ENCODE measurements around the gene ZFP69B. TPM values are rescaled to one million over a fixed set of nuclear protein-coding genes. Genes with fewer than 3 reads are reported as not detected.

Gene ZFP69B
- total and polyA plus RNA-seq, 2 experiments from 2014 or later, result 5.2 to 10.8 TPM

DNA sequence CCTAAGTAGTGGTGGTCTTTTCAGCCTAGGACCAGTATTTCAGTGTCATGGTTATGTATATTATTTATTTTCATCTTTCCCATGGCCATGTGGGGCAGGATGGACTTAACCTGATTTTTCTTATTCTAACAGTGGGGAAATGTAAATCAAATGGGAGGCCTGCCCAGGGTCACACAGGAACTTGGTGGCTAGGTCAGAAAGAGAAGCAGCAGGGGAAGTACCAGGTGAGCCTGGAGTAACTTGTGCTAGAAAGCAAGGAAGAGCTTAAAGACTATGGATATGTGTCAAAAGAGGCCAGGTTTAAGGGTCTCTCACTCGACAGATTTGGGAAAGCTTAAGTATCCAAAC, 936 bp downstream of the ZFP69B start:
- Mint-ChIP-seq H3K36me3 (ENCODE audit: low read depth) (peaks cover 57% of the 10 kb centered on the region), H3K27me3 (ENCODE audit: insufficient read depth, low read depth, poor library complexity) (peaks cover 10% of the 10 kb centered on the region), H3K4me1 (peaks cover 16% of the 10 kb centered on the region), H3K4me3 (peak overlapping the region; percentile 83), H3K27ac (peak overlapping the region; percentile 76; the same call in 1 of the 2 replicates), H3K9me3 (peaks cover 55% of the 10 kb centered on the region)
- peaks cover 36% of the 10 kb centered on the region for H3K79me2 ChIP-seq (replicated peaks; ENCODE audit: insufficient read depth)
- peaks cover 8% of the 10 kb centered on the region; the same call in 1 of the 2 replicates for H3K9me2 ChIP-seq (ENCODE audit: insufficient read depth)
- H4K20me1 ChIP-seq (replicated peaks; ENCODE audit: insufficient read depth), result no peaks in the 10 kb centered on the region
- no peaks in the 10 kb centered on the region for H3F3A ChIP-seq (replicated peaks; ENCODE audit: low read depth)
- ATAC-seq (no peak), DNase-seq (ENCODE audit: low spot score) (peak; percentile 6)
- no peak overlapping the region for H3K27ac ChIP-seq (ENCODE audit: low read depth)
- H3K4me1 ChIP-seq (ENCODE audit: insufficient read depth), result peaks cover 16% of the 10 kb centered on the region
- TF ChIP-seq, protein P1, sequence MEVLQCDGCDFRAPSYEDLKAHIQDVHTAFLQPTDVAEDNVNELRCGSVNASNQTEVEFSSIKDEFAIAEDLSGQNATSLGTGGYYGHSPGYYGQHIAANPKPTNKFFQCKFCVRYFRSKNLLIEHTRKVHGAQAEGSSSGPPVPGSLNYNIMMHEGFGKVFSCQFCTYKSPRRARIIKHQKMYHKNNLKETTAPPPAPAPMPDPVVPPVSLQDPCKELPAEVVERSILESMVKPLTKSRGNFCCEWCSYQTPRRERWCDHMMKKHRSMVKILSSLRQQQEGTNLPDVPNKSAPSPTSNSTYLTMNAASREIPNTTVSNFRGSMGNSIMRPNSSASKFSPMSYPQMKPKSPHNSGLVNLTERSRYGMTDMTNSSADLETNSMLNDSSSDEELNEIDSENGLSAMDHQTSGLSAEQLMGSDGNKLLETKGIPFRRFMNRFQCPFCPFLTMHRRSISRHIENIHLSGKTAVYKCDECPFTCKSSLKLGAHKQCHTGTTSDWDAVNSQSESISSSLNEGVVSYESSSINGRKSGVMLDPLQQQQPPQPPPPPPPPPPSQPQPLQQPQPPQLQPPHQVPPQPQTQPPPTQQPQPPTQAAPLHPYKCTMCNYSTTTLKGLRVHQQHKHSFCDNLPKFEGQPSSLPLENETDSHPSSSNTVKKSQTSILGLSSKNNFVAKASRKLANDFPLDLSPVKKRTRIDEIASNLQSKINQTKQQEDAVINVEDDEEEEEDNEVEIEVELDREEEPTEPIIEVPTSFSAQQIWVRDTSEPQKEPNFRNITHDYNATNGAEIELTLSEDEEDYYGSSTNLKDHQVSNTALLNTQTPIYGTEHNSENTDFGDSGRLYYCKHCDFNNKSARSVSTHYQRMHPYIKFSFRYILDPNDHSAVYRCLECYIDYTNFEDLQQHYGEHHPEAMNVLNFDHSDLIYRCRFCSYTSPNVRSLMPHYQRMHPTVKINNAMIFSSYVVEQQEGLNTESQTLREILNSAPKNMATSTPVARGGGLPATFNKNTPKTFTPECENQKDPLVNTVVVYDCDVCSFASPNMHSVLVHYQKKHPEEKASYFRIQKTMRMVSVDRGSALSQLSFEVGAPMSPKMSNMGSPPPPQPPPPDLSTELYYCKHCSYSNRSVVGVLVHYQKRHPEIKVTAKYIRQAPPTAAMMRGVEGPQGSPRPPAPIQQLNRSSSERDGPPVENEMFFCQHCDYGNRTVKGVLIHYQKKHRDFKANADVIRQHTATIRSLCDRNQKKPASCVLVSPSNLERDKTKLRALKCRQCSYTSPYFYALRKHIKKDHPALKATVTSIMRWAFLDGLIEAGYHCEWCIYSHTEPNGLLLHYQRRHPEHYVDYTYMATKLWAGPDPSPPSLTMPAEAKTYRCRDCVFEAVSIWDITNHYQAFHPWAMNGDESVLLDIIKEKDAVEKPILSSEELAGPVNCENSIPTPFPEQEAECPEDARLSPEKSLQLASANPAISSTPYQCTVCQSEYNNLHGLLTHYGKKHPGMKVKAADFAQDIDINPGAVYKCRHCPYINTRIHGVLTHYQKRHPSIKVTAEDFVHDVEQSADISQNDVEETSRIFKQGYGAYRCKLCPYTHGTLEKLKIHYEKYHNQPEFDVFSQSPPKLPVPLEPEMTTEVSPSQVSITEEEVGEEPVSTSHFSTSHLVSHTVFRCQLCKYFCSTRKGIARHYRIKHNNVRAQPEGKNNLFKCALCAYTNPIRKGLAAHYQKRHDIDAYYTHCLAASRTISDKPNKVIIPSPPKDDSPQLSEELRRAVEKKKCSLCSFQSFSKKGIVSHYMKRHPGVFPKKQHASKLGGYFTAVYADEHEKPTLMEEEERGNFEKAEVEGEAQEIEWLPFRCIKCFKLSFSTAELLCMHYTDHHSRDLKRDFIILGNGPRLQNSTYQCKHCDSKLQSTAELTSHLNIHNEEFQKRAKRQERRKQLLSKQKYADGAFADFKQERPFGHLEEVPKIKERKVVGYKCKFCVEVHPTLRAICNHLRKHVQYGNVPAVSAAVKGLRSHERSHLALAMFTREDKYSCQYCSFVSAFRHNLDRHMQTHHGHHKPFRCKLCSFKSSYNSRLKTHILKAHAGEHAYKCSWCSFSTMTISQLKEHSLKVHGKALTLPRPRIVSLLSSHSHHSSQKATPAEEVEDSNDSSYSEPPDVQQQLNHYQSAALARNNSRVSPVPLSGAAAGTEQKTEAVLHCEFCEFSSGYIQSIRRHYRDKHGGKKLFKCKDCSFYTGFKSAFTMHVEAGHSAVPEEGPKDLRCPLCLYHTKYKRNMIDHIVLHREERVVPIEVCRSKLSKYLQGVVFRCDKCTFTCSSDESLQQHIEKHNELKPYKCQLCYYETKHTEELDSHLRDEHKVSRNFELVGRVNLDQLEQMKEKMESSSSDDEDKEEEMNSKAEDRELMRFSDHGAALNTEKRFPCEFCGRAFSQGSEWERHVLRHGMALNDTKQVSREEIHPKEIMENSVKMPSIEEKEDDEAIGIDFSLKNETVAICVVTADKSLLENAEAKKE (CRISPR knock-in tag; IDR thresholded peaks at IDR 0.05), result no peak
- TF ChIP-seq STAT1 (IDR thresholded peaks at IDR 0.05; ENCODE audit: unreplicated experiment) (no peak), POLR2AphosphoS5 (IDR thresholded peaks at IDR 0.05; ENCODE audit: low read depth) (no peak)
- TF ChIP-seq, protein P2, sequence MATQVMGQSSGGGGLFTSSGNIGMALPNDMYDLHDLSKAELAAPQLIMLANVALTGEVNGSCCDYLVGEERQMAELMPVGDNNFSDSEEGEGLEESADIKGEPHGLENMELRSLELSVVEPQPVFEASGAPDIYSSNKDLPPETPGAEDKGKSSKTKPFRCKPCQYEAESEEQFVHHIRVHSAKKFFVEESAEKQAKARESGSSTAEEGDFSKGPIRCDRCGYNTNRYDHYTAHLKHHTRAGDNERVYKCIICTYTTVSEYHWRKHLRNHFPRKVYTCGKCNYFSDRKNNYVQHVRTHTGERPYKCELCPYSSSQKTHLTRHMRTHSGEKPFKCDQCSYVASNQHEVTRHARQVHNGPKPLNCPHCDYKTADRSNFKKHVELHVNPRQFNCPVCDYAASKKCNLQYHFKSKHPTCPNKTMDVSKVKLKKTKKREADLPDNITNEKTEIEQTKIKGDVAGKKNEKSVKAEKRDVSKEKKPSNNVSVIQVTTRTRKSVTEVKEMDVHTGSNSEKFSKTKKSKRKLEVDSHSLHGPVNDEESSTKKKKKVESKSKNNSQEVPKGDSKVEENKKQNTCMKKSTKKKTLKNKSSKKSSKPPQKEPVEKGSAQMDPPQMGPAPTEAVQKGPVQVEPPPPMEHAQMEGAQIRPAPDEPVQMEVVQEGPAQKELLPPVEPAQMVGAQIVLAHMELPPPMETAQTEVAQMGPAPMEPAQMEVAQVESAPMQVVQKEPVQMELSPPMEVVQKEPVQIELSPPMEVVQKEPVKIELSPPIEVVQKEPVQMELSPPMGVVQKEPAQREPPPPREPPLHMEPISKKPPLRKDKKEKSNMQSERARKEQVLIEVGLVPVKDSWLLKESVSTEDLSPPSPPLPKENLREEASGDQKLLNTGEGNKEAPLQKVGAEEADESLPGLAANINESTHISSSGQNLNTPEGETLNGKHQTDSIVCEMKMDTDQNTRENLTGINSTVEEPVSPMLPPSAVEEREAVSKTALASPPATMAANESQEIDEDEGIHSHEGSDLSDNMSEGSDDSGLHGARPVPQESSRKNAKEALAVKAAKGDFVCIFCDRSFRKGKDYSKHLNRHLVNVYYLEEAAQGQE (IDR thresholded peaks at IDR 0.05; ENCODE audit: unreplicated experiment), result no peak
- peak overlapping the region; percentile 96 for H2AFZ ChIP-seq
- no peaks in the 10 kb centered on the region for H3K27me3 ChIP-seq (ENCODE audit: insufficient read depth)
- peak overlapping the region; percentile 83 for H3K4me2 ChIP-seq
- peak overlapping the region; percentile 84 for H3K4me3 ChIP-seq
- H3K36me3 ChIP-seq (ENCODE audit: insufficient read depth), result peaks cover 25% of the 10 kb centered on the region

All from GM23338 (cell line).